ENCODE measurements around the gene SOX30.

The SOX30 gene

DNA sequence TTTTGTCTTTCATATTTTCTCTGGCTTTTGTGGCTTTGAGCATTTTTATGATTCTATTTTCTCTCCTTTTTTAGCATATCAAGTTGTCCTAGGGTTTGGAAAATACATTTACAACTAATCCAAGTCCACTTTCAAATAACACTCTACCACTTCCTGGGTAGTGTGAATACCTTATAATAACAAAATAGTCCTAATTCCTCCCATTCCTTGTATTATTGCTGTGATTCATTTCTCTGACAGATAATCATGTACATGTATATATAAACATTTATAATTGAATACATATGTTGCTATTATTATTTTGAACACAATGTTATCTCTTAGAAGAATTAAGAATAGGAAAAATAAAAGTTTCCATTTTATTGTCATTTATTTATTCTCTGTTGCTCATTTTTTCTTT is 61.8 kb downstream of the SOX30 start:
- Histone ChIP-seq H3K4me2 (ENCODE audit: low read length) (no peak overlapping the region), H3K79me2 (ENCODE audit: low read length) (no peaks in the 10 kb centered on the region), H3K4me1 (ENCODE audit: low read length) (peaks cover 39% of the 10 kb centered on the region), H3K4me3 (ENCODE audit: low read length) (no peak overlapping the region), H4K20me1 (ENCODE audit: insufficient read depth, low read length) (no peaks in the 10 kb centered on the region), H3K9ac (ENCODE audit: low read length) (no peak overlapping the region), H2AFZ (ENCODE audit: low read depth, low read length) (no peak overlapping the region), H3K9me3 (ENCODE audit: insufficient read depth, low read length) (no peaks in the 10 kb centered on the region), H3K36me3 (replicated peaks; ENCODE audit: low read depth, low read length) (no peaks in the 10 kb centered on the region), H3K27ac (ENCODE audit: low read length) (no peak overlapping the region), H3K27me3 (ENCODE audit: low read depth, low read length) (no peaks in the 10 kb centered on the region)
- TF ChIP-seq EZH2phosphoT487 (IDR thresholded peaks at IDR 0.05; ENCODE audit: low read depth), result no peak
- TF ChIP-seq, protein P1, sequence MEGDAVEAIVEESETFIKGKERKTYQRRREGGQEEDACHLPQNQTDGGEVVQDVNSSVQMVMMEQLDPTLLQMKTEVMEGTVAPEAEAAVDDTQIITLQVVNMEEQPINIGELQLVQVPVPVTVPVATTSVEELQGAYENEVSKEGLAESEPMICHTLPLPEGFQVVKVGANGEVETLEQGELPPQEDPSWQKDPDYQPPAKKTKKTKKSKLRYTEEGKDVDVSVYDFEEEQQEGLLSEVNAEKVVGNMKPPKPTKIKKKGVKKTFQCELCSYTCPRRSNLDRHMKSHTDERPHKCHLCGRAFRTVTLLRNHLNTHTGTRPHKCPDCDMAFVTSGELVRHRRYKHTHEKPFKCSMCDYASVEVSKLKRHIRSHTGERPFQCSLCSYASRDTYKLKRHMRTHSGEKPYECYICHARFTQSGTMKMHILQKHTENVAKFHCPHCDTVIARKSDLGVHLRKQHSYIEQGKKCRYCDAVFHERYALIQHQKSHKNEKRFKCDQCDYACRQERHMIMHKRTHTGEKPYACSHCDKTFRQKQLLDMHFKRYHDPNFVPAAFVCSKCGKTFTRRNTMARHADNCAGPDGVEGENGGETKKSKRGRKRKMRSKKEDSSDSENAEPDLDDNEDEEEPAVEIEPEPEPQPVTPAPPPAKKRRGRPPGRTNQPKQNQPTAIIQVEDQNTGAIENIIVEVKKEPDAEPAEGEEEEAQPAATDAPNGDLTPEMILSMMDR (IDR thresholded peaks at IDR 0.05; ENCODE audit: low read depth, low read length), result no peak

DNA sequence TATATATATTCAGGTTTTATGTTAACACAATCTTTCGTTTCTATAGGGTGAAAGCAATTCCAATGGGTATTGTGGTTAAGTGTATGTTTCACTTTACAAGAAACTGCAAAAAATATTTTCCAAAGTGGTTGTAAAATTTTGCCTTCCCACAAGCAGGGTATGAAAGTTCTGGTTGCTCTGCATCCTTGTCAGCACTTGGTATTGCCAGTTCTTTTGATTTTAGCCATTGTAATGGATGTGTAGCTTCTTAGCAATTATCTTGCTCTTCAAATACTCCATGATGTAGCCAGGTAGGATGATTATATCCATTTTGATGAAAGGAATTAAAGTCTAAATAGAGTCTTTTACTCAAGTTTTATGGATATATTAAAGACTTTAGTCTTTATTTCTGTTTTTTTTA is 67.6 kb downstream of the SOX30 start:
- H3K27ac ChIP-seq (ENCODE audit: low read length), result no peak overlapping the region
- H3K9ac ChIP-seq (ENCODE audit: low read length), result no peak overlapping the region
- no peaks in the 10 kb centered on the region for H3K27me3 ChIP-seq (ENCODE audit: low read depth, low read length)
- no peak overlapping the region for H3K4me2 ChIP-seq (ENCODE audit: low read length)
- H3K4me3 ChIP-seq (ENCODE audit: low read length), result no peak overlapping the region
- no peaks in the 10 kb centered on the region for H3K36me3 ChIP-seq (replicated peaks; ENCODE audit: low read depth, low read length)
- TF ChIP-seq EZH2phosphoT487 (IDR thresholded peaks at IDR 0.05; ENCODE audit: low read depth), result no peak
- TF ChIP-seq, protein P1 (IDR thresholded peaks at IDR 0.05; ENCODE audit: low read depth, low read length), result no peak
- H3K4me1 ChIP-seq (ENCODE audit: low read length), result peaks cover 18% of the 10 kb centered on the region
- H3K9me3 ChIP-seq (ENCODE audit: insufficient read depth, low read length), result no peaks in the 10 kb centered on the region
- no peak overlapping the region for H2AFZ ChIP-seq (ENCODE audit: low read depth, low read length)
- H4K20me1 ChIP-seq (ENCODE audit: insufficient read depth, low read length), result no peaks in the 10 kb centered on the region
- H3K79me2 ChIP-seq (ENCODE audit: low read length), result no peaks in the 10 kb centered on the region

GRCh38 chr5:157582731-157583620 is 69.3 kb downstream of the SOX30 start:
- H3K9ac ChIP-seq (ENCODE audit: low read length), result no peak overlapping the region
- H3K27ac ChIP-seq (ENCODE audit: low read length), result no peak overlapping the region
- peaks cover 18% of the 10 kb centered on the region for H3K4me1 ChIP-seq (ENCODE audit: low read length)
- no peak overlapping the region for H3K4me3 ChIP-seq (ENCODE audit: low read length)
- H3K9me3 ChIP-seq (ENCODE audit: insufficient read depth, low read length), result no peaks in the 10 kb centered on the region
- H3K79me2 ChIP-seq (ENCODE audit: low read length), result no peaks in the 10 kb centered on the region
- H2AFZ ChIP-seq (ENCODE audit: low read depth, low read length), result no peak overlapping the region
- no peak overlapping the region for H3K4me2 ChIP-seq (ENCODE audit: low read length)
- no peaks in the 10 kb centered on the region for H3K36me3 ChIP-seq (replicated peaks; ENCODE audit: low read depth, low read length)
- no peaks in the 10 kb centered on the region for H4K20me1 ChIP-seq (ENCODE audit: insufficient read depth, low read length)
- TF ChIP-seq, protein P1 (IDR thresholded peaks at IDR 0.05; ENCODE audit: low read depth, low read length), result no peak
- TF ChIP-seq EZH2phosphoT487 (IDR thresholded peaks at IDR 0.05; ENCODE audit: low read depth), result no peak
- no peaks in the 10 kb centered on the region for H3K27me3 ChIP-seq (ENCODE audit: low read depth, low read length)

DNA sequence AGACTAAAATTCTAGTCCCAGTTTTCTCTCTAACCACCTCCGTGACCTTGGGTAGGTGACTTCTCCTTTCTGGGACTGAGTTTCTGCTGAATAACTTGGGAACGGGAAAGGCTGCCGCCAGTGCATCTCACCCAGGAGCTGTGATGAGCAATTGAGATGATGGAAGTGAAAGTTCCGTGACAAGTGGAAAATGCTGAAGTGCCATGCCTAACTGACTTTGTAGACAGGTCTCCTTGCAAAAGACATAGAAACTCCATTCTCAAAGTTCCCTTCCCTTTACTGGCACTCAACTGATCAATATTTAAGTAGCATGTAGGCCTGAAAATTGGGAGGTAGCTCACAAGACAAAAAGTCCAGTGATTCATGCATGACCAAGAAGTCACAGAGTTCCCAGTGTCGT is 70.3 kb downstream of the SOX30 start:
- no peaks in the 10 kb centered on the region for H3K9me3 ChIP-seq (ENCODE audit: insufficient read depth, low read length)
- H3K27me3 ChIP-seq (ENCODE audit: low read depth, low read length), result no peaks in the 10 kb centered on the region
- H3K36me3 ChIP-seq (replicated peaks; ENCODE audit: low read depth, low read length), result no peaks in the 10 kb centered on the region
- H3K79me2 ChIP-seq (ENCODE audit: low read length), result no peaks in the 10 kb centered on the region
- H4K20me1 ChIP-seq (ENCODE audit: insufficient read depth, low read length), result no peaks in the 10 kb centered on the region
- H3K4me2 ChIP-seq (ENCODE audit: low read length), result no peak overlapping the region
- no peak overlapping the region for H3K9ac ChIP-seq (ENCODE audit: low read length)
- H2AFZ ChIP-seq (ENCODE audit: low read depth, low read length), result no peak overlapping the region
- H3K4me1 ChIP-seq (ENCODE audit: low read length), result peaks cover 18% of the 10 kb centered on the region
- H3K27ac ChIP-seq (ENCODE audit: low read length), result no peak overlapping the region
- TF ChIP-seq, protein P1 (IDR thresholded peaks at IDR 0.05; ENCODE audit: low read depth, low read length), result no peak
- no peak for TF ChIP-seq EZH2phosphoT487 (IDR thresholded peaks at IDR 0.05; ENCODE audit: low read depth)
- H3K4me3 ChIP-seq (ENCODE audit: low read length), result no peak overlapping the region

Data from OCI-LY3 (cell line).